Measurements from ENCODE around the gene TTN. TPM values are rescaled to one million over a fixed set of nuclear protein-coding genes. Genes with fewer than 3 reads are reported as not detected.

TTN gene
- total RNA-seq, 1 donor from 2014 or later: 12.2 TPM

- TF ChIP-seq CTCF (IDR thresholded peaks at IDR 0.05; ENCODE audit: unreplicated experiment): no peak
- H3K27me3 Mint-ChIP-seq: no peaks in the 10 kb centered on the region
- peaks cover 2% of the 10 kb centered on the region for H3K4me1 Mint-ChIP-seq (ENCODE audit: low read depth)
- no peak for DNase-seq (ENCODE audit: low spot score, unreplicated experiment)
- peaks cover 32% of the 10 kb centered on the region for H3K36me3 Mint-ChIP-seq (ENCODE audit: insufficient read depth)
- H3K9me3 Mint-ChIP-seq (ENCODE audit: low read depth): no peaks in the 10 kb centered on the region
- no peak overlapping the region for H3K27ac Mint-ChIP-seq
- no peak overlapping the region for H3K4me3 Mint-ChIP-seq (ENCODE audit: low read depth)
Measured at GRCh38 chr2:178496049-178496448, 311.2 kb downstream of the TTN start.

GRCh38 chr2:178491612-178492011 is 315.6 kb downstream of the TTN start:
- H3K9me3 Mint-ChIP-seq (ENCODE audit: low read depth): no peaks in the 10 kb centered on the region
- H3K36me3 Mint-ChIP-seq (ENCODE audit: insufficient read depth): peaks cover 31% of the 10 kb centered on the region
- H3K4me3 Mint-ChIP-seq (ENCODE audit: low read depth): no peak overlapping the region
- TF ChIP-seq CTCF (IDR thresholded peaks at IDR 0.05; ENCODE audit: unreplicated experiment): no peak
- no peak overlapping the region for H3K27ac Mint-ChIP-seq
- no peaks in the 10 kb centered on the region for H3K27me3 Mint-ChIP-seq
- no peak for DNase-seq (ENCODE audit: low spot score, unreplicated experiment)
- H3K4me1 Mint-ChIP-seq (ENCODE audit: low read depth): peaks cover 9% of the 10 kb centered on the region

DNA sequence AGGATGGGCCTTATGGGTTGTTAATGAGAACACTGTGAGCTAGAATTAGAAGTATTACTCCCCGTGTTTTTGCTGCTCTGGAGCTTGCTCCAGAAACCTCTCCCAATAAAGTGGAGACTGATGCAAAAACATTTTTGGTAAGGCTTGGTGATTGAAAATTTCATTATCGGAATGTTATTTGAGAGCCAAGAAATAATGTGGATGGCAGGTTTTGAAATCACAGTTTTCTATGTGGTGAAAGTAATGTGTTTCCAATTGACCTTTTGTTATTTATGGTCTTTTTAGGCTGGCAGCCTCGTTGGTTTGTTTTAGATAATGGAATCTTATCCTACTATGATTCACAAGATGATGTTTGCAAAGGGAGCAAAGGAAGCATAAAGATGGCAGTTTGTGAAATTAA is 321.9 kb downstream of the TTN start:
- DNase-seq (ENCODE audit: low spot score, unreplicated experiment): no peak
- Mint-ChIP-seq H3K4me3 (ENCODE audit: low read depth) (no peak overlapping the region), H3K4me1 (ENCODE audit: low read depth) (peaks cover 38% of the 10 kb centered on the region), H3K9me3 (ENCODE audit: low read depth) (no peaks in the 10 kb centered on the region), H3K27ac (no peak overlapping the region), H3K27me3 (no peaks in the 10 kb centered on the region), H3K36me3 (ENCODE audit: insufficient read depth) (peaks cover 19% of the 10 kb centered on the region)
- TF ChIP-seq CTCF (IDR thresholded peaks at IDR 0.05; ENCODE audit: unreplicated experiment): no peak

DNA sequence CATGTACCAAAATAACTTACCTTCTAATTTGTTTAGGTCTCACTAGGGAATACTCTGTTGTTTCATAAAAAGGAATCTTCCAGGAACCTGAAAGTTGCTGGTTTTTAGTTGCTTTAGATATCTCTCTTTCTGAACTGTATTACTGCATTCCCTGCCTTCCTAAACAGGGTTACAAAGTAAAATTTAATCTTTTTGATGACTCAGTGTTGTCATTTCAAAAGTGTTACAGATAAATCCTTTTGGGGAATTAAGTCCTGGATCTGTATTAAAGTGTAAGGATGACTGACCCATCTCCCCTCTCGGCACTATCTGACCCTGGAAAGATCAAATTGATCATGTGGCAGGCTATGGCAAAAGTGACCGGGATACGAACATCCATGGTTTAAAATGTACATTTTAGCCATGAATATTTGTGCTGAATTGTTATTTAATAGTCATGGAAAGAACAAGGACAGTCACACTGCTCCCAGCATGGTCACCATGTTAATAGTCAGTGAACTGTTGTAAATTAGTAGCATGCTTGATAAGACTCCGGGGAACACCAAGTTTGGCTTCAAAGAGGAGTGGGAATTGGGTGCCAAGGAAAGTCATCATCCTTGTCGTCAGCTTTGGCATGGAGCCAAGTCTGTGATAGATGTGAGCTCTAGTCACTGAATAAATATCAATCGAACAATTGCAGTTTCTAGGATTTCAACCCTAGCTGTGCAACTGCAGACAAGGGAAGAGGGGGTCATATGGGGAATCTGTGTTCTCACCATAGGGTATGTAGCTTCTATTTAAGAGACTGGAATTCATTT is 322.8 kb downstream of the TTN start:
- no peak for TF ChIP-seq CTCF (IDR thresholded peaks at IDR 0.05; ENCODE audit: unreplicated experiment)
- peaks cover 15% of the 10 kb centered on the region for H3K36me3 Mint-ChIP-seq (ENCODE audit: insufficient read depth)
- H3K4me1 Mint-ChIP-seq (ENCODE audit: low read depth): peaks cover 33% of the 10 kb centered on the region
- no peak overlapping the region for H3K27ac Mint-ChIP-seq
- H3K27me3 Mint-ChIP-seq: no peaks in the 10 kb centered on the region
- no peak overlapping the region for H3K4me3 Mint-ChIP-seq (ENCODE audit: low read depth)
- H3K9me3 Mint-ChIP-seq (ENCODE audit: low read depth): no peaks in the 10 kb centered on the region
- no peak for DNase-seq (ENCODE audit: low spot score, unreplicated experiment)

DNA sequence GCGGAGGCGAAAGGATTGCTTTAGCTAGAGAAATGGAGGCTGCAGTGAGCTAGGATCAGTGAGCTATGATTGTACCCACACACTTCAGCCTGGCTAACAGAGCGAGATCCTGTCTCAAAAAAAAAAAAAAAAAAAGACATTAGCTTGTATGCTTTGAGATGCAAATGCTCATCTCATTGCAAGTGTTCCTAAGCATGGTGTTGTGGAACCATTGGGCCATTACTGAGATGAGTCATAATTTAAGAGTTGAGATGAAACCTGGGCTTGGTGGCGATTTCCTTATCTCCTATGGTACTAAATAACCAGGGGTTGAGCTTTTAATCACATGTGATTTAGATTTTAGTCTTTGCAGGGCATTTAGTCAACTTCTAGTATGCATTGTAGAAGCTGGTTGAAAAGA is 324.8 kb downstream of the TTN start:
- no peaks in the 10 kb centered on the region for H3K27me3 Mint-ChIP-seq
- H3K27ac Mint-ChIP-seq: no peak overlapping the region
- TF ChIP-seq CTCF (IDR thresholded peaks at IDR 0.05; ENCODE audit: unreplicated experiment): no peak
- DNase-seq (ENCODE audit: low spot score, unreplicated experiment): no peak
- peak overlapping the region; percentile 88 for H3K4me3 Mint-ChIP-seq (ENCODE audit: low read depth)
- H3K36me3 Mint-ChIP-seq (ENCODE audit: insufficient read depth): peaks cover 10% of the 10 kb centered on the region
- peaks cover 33% of the 10 kb centered on the region for H3K4me1 Mint-ChIP-seq (ENCODE audit: low read depth)
- no peaks in the 10 kb centered on the region for H3K9me3 Mint-ChIP-seq (ENCODE audit: low read depth)

Measured in progenitor cell of endocrine pancreas (in vitro differentiated cells).